GM23338 (cell line): ENCODE data around the gene ARID1B.

Source experiments
- CREB1 ChIP-seq: fragments of 250-450 bp; sonication (Bioruptor Pico); IDR thresholded peaks from 2 replicates; pipeline ENCODE4 v1.5.0; 2020; ENCODE audit warnings: low read depth, mild to moderate bottlenecking, moderate library complexity
- EZH2 ChIP-seq: fragments of 200-600 bp; sonication (generic); IDR thresholded peaks from one replicate; pipeline ENCODE4 v1.8.0; 2017; ENCODE audit warnings: antibody characterized with exemption, mild to moderate bottlenecking, low read depth; ENCODE audit not compliant: unreplicated experiment
- EZH2phosphoT487 ChIP-seq: fragments of 200-600 bp; sonication (generic); IDR thresholded peaks from one replicate; pipeline ENCODE4 v1.8.1; 2018; ENCODE audit warnings: antibody characterized with exemption; ENCODE audit not compliant: unreplicated experiment
- JUNB ChIP-seq: IDR thresholded peaks from one replicate; pipeline ENCODE4 v1.6.1; 2016; ENCODE audit warnings: antibody characterized with exemption; ENCODE audit not compliant: unreplicated experiment
- NANOG ChIP-seq: IDR thresholded peaks from 2 replicates; pipeline ENCODE4 v1.6.1; 2016; ENCODE audit warnings: antibody characterized with exemption, borderline replicate concordance
- POLR2AphosphoS5 ChIP-seq: IDR thresholded peaks from 2 replicates; pipeline ENCODE4 v1.6.1; 2016; ENCODE audit warnings: antibody characterized with exemption, low read depth
- STAT1 ChIP-seq: IDR thresholded peaks from one replicate; pipeline ENCODE4 v1.6.1; 2016; ENCODE audit warnings: antibody characterized with exemption; ENCODE audit not compliant: unreplicated experiment
- ZNF114 ChIP-seq: fragments of 250-450 bp; sonication (Bioruptor Pico); IDR thresholded peaks from 2 replicates; pipeline ENCODE4 v1.5.0; 2020; ENCODE audit warnings: mild to moderate bottlenecking, moderate library complexity
- ZNF331 ChIP-seq: fragments of 250-450 bp; sonication (Bioruptor Pico); IDR thresholded peaks from 2 replicates; pipeline ENCODE4 v1.5.0; 2020; ENCODE audit warnings: low read depth, mild to moderate bottlenecking, moderate library complexity
- TF ChIP-seq, protein P1 (sequence below), 2 experiments: fragments of 200-600 bp in 1 of 2; sonication (generic) in 1 of 2; conservative IDR thresholded peaks; 2 replicates each; pipeline versions ENCODE4 v1.5.1 to v1.6.1; 2016 to 2017; ENCODE audit warnings: antibody characterized with exemption in 2 of 2, low read depth in 2 of 2, mild to moderate bottlenecking in 2 of 2, moderate library complexity in 1 of 2
- TF ChIP-seq, protein P2 (sequence below): IDR thresholded peaks from one replicate; pipeline ENCODE4 v1.6.1; 2018; ENCODE audit warnings: antibody characterized with exemption; ENCODE audit not compliant: unreplicated experiment
- TF ChIP-seq, protein P3 (sequence below): IDR thresholded peaks from 2 replicates; pipeline ENCODE4 v1.6.1; 2016; ENCODE audit warnings: antibody characterized with exemption

DNA sequence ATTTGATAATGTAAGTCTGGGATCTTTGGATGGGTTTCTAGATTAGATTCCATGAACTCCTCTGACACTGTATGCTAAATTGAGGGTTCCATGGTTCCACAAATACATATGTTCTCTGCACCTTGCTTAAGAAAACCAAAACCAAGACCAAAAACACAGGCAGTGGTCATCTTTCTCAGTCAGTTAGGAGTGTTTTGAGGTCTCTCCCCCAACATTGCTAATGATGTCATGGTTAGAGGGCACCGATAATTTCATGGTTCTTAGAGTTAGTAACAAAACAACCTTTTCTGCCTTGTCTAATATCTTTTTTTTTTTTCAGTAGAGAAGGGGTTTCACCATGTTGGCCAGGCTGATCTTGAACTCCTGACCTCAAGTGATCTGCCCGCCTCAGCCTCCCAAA, 44.5 kb downstream of the ARID1B start:
- TF ChIP-seq, protein P1, sequence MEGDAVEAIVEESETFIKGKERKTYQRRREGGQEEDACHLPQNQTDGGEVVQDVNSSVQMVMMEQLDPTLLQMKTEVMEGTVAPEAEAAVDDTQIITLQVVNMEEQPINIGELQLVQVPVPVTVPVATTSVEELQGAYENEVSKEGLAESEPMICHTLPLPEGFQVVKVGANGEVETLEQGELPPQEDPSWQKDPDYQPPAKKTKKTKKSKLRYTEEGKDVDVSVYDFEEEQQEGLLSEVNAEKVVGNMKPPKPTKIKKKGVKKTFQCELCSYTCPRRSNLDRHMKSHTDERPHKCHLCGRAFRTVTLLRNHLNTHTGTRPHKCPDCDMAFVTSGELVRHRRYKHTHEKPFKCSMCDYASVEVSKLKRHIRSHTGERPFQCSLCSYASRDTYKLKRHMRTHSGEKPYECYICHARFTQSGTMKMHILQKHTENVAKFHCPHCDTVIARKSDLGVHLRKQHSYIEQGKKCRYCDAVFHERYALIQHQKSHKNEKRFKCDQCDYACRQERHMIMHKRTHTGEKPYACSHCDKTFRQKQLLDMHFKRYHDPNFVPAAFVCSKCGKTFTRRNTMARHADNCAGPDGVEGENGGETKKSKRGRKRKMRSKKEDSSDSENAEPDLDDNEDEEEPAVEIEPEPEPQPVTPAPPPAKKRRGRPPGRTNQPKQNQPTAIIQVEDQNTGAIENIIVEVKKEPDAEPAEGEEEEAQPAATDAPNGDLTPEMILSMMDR (conservative IDR thresholded peaks at IDR 0.05; ENCODE audit: low read depth in 2 of 2): no peak
- TF ChIP-seq CREB1 (CRISPR knock-in tag) (no peak), EZH2phosphoT487 (no peak), JUNB (no peak), EZH2 (no peak), POLR2AphosphoS5 (no peak), STAT1 (no peak), NANOG (no peak), ZNF114 (CRISPR knock-in tag) (no peak), ZNF331 (CRISPR knock-in tag) (no peak)
- TF ChIP-seq, protein P2, sequence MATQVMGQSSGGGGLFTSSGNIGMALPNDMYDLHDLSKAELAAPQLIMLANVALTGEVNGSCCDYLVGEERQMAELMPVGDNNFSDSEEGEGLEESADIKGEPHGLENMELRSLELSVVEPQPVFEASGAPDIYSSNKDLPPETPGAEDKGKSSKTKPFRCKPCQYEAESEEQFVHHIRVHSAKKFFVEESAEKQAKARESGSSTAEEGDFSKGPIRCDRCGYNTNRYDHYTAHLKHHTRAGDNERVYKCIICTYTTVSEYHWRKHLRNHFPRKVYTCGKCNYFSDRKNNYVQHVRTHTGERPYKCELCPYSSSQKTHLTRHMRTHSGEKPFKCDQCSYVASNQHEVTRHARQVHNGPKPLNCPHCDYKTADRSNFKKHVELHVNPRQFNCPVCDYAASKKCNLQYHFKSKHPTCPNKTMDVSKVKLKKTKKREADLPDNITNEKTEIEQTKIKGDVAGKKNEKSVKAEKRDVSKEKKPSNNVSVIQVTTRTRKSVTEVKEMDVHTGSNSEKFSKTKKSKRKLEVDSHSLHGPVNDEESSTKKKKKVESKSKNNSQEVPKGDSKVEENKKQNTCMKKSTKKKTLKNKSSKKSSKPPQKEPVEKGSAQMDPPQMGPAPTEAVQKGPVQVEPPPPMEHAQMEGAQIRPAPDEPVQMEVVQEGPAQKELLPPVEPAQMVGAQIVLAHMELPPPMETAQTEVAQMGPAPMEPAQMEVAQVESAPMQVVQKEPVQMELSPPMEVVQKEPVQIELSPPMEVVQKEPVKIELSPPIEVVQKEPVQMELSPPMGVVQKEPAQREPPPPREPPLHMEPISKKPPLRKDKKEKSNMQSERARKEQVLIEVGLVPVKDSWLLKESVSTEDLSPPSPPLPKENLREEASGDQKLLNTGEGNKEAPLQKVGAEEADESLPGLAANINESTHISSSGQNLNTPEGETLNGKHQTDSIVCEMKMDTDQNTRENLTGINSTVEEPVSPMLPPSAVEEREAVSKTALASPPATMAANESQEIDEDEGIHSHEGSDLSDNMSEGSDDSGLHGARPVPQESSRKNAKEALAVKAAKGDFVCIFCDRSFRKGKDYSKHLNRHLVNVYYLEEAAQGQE: no peak
- TF ChIP-seq, protein P3, sequence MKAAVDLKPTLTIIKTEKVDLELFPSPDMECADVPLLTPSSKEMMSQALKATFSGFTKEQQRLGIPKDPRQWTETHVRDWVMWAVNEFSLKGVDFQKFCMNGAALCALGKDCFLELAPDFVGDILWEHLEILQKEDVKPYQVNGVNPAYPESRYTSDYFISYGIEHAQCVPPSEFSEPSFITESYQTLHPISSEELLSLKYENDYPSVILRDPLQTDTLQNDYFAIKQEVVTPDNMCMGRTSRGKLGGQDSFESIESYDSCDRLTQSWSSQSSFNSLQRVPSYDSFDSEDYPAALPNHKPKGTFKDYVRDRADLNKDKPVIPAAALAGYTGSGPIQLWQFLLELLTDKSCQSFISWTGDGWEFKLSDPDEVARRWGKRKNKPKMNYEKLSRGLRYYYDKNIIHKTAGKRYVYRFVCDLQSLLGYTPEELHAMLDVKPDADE: no peak
